NCI-H1417 treated with DMSO at 0.1 percent for 48 hours (cell line): ENCODE data around the gene MMP1.

ENCODE experiments used
- DNase-seq: peaks from one replicate; lab custom pipeline; 2025; lab: John Stamatoyannopoulos, UW

The MMP1 gene

DNA sequence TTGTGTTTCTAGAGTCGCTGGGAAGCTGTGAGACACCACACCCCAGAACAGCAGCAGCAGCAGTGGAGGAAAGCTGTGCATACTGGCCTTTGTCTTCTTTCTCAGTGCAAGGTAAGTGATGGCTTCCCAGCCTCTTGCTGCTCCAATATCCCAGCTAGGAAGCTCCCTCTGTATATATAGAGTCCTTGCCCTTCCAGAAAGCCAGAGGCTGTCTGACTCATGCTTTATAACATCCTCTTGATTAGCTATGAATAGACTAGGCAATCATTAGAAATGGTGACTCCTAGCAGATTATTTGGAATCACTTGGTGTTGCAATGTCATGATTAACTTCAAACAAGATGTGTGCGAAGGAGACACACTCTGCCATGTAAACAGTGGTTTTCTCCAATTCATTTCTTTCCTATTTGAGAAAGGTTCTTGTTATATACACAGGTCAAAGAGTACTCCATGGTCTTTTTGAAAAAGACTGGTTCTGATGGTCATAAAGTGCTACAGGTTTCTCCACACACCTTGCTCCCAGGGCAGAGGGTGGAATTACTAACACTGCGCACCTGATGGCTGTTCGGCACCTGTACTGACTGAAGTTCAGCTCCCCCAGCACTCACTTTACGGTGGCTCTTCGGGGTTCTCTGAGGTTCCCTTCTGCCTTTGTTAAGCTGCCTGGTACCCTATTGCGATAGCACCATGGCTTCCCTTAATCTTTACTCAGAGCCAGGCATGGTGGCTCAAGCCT is at the start of gene MMP1:
MMP1 (minus strand) TSS at position 149 of the 735 bp plus-strand sequence; CDS start at position 81, 68 bp downstream.
- DNase-seq: no peak

- DNase-seq: no peak
These were observed 48.3 kb upstream of the MMP1 start for GRCh38 chr11:102846292-102846691.

DNA sequence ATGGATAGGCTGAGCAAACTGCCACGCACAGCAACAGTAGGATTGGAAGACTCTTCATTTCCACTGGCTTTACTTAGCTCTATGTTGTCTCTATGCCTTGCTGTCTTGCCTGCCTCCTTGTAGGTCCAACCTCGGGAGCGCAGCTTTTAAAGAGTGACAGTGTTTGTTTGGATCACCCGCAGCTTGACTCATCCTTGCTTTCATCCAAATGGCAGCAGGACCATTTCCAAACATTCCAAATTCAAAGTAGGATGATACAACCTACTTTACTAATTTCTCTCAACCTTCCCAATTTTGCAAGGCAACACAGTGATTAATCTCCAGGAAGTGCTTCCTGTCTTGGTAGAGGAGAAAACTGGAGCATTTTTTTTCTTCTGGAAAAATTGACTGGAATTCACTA is 45.5 kb upstream of the MMP1 start, which contains the start of gene MMP3:
MMP3 (minus strand) TSS at position 121 of the 400 bp plus-strand sequence; CDS start at position 58, 63 bp downstream.
- DNase-seq: no peak

- no peak for DNase-seq
These were observed 45.0 kb upstream of the MMP1 start for GRCh38 chr11:102842930-102843329.

DNA sequence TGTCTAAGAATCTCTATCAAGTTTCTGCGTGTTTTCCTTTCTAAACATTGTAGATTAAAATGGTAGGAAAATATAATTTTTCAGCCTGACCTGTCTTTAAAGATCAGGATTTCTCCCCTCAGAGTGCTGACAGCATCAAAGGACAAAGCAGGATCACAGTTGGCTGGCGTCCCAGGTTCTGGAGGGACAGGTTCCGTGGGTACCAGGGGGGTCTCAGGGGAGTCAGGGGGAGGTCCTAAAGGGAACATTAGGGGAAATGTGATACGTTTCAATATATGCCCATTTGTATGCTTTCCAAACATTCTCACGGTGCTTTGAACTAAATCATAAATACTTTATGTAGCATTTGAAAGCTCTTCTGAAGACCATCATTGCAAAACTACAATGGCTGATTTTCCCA is 42.1 kb upstream of the MMP1 start:
- no peak for DNase-seq

DNA sequence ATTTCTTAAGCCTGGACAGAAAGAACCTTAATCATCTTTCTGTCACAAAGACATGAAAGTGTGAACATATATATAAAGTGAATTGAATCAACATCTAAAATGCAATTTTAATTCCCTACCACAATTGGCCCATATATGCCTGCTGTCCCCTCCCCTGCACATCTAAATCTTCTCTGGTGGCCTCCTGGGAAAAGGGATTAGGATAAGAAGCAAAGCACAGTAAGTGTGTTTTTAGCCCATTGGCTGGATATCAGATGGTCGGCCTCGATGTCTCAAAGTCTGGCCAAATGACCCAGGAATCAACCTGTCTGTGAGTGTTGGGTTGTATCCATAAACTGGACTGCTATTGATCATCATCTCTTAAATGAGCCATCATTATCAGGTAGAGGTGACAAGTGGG is 39.7 kb upstream of the MMP1 start:
- DNase-seq: no peak

GRCh38 chr11:102837156-102837555 is 39.2 kb upstream of the MMP1 start:
- DNase-seq: no peak

- DNase-seq: no peak
These were observed 38.4 kb upstream of the MMP1 start for GRCh38 chr11:102836290-102836875.

DNA sequence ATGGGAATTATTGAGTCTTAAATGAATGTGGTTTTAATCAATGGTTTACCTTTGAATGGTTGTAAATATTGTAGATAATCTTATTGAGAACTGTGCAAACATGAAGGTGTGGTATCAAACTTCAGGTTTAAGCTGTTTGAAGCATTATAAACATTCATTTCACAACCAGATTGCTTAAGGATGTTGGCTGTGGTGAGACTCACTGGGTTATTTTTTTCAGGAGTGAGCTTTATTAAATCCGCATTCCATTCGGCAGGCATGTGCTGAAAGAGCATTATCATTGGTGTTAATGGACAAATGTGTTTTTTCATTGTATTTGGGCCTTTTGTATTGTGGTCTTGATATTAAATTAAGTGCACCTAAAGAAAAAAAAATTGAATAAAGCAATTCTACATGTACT is 35.8 kb upstream of the MMP1 start:
- no peak for DNase-seq

- DNase-seq: no peak
These were observed 34.7 kb upstream of the MMP1 start for GRCh38 chr11:102832612-102833011.

DNA sequence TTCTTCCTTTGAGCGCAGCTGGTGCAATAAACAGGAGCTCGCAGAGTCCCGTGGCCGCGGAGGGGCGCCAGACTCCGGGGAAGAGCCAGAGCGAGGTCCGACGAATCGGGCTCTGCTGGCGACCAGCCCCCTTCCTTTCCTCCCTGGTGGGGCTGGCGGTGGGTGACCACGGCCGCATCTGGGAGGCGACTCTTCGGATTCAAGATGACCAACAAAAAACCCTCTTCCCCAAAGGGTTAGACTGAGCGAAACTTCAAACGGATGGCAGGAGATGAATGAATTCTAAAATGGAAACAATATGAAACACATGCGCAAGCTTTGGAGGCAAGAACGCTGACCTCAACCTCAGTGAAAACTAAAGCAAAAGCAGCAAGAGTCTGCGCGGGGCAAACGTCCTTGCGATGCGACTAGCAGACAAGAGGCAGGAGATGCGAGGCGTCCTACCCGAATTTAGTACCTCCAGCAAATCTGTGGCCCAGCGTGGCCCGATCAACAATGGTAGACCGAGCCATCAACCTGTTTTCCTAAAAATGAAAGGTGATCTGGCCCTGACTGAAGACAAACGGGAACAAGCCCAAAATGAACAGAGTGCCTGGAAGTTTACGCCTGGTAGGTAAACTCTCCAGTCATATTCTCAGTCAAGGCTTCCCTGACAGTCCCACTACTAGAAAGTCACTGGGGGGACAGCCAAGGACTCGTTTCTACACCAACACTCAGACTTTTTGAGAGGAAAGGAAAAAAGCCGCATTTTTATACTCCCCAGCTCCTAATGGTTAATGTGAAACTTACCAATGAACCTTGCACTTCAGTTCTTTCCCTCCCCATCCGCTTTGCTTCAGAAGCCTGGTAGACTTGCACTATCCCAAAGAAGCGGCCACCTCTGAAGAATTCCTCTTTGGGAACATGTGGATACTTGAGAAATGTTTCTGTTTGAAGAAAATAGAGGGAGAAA is 33.8 kb upstream of the MMP1 start:
- DNase-seq: no peak

DNA sequence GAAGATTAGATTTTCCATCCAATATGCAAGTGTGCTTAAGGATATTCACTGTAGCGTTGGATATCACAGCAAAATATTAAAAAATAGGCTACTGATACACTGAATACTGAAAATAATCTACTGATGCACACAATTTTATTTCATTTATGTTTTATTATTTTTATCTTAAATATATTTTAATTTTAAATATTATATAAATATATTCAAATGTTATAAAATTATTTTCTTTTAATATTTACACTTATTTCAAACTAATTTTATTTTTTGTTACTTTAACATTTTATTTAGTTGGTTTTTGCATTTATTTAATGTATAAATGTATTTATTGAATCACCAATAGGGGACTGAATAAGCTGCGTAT is 33.1 kb upstream of the MMP1 start:
- no peak for DNase-seq

DNA sequence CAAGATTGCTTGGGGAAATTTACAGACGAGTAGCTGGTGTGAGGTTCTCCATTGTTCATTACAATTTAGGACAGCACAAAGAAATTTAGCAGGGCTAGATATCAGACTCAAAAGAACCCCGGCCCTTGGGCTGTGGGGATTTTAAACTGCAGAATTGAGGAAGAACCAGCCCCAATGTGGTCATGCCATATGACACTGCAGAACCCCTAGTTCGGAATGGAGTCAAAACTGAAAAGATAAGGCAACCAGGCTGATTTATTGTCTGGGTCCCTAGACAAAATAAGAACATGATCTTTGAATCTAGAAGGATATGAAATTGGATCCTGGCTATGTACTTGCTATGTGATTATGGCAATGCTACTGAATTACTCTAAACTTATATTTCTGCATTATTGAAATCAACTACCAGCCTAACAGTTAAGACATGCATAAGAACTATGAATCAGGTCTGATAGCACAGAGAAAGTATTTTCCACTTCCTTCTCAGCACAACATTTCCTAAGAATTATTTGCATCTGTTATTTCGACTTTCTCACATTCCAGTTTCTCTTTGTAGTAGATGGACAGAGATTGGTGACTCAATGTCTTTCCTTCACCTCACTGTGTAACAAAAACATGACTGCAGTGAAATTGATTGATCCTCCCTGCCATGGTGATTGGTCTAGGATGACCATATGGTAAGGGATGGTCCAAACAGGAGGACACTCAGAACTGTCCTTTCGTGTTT is 32.2 kb upstream of the MMP1 start:
- DNase-seq: no peak

- DNase-seq: no peak
These were observed 31.5 kb upstream of the MMP1 start for GRCh38 chr11:102829316-102830000.

GRCh38 chr11:102824556-102824955 is 26.6 kb upstream of the MMP1 start:
- no peak for DNase-seq

DNA sequence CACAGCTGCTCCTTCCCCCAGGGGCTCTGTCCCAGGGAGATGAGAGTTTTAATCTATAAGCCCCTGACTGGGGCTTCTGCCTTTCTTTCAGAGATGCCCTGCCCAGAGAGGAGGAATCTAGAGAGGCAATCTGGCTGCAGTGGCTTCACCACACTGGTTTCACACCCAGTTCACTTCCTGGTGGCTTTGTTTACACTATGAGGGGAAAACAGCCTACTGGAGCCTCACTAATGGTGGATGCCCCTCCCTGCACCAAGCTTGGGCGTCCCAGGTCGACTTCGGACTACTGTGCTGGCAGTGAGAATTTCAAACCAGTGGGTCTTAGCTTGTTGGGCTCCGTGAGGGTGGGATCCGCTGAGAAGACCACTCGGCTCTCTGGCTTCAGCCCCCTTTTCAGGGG is 21.5 kb upstream of the MMP1 start:
- DNase-seq: no peak

DNA sequence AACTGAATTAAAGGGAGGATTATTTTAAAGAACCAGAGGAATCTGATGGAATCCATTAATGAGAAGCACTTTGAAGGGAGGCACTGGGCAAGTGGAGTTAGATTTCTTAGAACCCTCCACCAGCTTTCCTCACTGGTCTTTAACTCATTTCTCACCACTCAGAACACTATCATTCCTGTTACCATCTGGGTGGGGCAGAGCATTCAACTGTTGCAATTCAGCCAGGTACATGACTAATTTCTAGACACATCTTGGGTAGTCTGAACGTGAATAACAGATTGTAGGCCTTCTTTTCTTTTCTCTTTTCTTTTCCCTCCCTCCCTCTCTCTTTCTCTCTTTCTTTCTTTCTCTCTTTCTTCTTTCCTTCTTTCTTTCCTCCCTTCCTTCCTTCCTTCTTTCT is 15.5 kb upstream of the MMP1 start:
- no peak for DNase-seq

GRCh38 chr11:102812188-102812587 is 14.2 kb upstream of the MMP1 start:
- no peak for DNase-seq

DNA sequence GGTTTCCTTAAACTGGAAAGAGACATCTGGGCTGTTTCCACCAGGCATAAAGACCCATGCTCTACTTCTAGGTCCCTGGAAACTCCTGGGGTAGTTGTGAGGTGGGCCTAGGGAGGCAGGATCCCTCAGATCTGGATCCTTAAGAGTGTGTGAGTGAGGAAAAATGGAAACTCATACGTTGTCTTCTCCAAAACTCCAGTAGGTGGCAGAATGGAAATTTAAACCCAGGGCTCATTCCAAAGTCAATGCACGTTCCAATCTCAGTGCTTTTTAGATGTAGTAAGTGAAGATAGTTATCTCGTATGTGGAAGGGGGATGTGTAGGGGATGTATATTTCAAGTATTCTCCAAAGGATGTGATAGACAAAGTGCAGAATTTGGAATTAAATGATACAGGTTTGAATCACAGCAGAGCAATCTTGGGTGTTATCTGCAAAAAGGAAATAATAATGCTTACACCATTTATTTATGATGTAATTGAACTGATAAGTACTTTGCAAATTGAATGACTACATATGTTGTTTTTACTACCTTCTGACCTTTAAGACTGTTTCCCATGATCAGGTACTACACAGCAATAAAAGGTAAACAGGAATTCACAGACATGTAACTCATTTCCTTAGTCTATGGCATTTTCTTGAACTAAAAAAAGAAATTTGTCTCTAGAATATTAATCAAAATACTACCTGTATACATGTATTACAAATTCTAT is 13.1 kb upstream of the MMP1 start:
- DNase-seq: no peak

- no peak for DNase-seq
These were observed 12.0 kb upstream of the MMP1 start for GRCh38 chr11:102809971-102810370.

DNA sequence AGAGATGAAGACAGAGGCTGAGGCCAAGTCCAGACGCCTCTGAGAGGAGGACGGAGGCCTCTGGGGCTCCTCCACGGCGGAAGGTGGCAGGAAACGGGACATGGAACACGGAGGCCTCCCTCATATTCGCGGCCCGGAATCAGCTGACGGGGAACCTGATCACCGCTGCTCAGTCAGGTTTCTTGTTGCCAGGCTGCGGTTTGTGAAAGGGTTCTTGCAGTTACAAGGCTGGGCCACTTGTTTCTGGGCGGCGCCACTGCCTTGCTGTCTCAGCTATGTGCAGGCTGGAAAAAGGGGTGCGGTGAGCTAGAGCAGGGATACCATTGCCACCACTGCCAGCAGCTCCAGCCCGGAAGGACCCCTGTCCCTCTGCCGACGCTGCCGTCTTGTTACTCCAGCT is 10.0 kb upstream of the MMP1 start:
- no peak for DNase-seq
